Ovary (tissue), 3 donors: ENCODE results near the gene MSMP.

Experiments used
- CTCF ChIP-seq, 3 donors: fragments of 450-650 bp in 2 of 3; fragments of 200-600 bp in 1 of 3; IDR thresholded peaks; one replicate each; pipeline versions ENCODE4 v1.5.1 to v1.8.0; 2016 to 2022; ENCODE audit warnings: antibody characterized with exemption in 3 of 3, mild to moderate bottlenecking in 1 of 3
- EP300 ChIP-seq: sonication (generic); formaldehyde crosslinking; IDR thresholded peaks from one replicate; pipeline ENCODE4 v1.6.1; 2017; ENCODE audit warnings: antibody characterized with exemption
- POLR2A ChIP-seq: fragments of 450-650 bp; IDR thresholded peaks from one replicate; pipeline ENCODE4 v1.6.1; 2017; ENCODE audit warnings: antibody characterized with exemption, mild to moderate bottlenecking, moderate library complexity
- donor health status: DM: no; HTN: no; CAD: no.

GRCh38 chr9:35711501-35712428 lies 42.3 kb downstream of the MSMP start:
- TF ChIP-seq POLR2A (no peak), CTCF (IDR thresholded peaks at IDR 0.05) (no peak), EP300 (no peak)
